Common myeloid progenitor, CD34-positive (primary cell): ENCODE results near the gene SCMH1.

ENCODE experiments used
- CTCF ChIA-PET: fragments of 350-600 bp; sonication (Branson Sonifier 250); formaldehyde crosslinking; loops from one replicate; lab custom pipeline; 2021; ENCODE audit warnings: antibody characterized with exemption; lab: Charles Lee
- POLR2A ChIA-PET: fragments of 350-600 bp; sonication (Branson Sonifier 250); formaldehyde crosslinking; loops from one replicate; lab custom pipeline; 2021; ENCODE audit warnings: antibody characterized with exemption; lab: Charles Lee
- DNase-seq, 3 donors: peaks; one replicate each; pipeline versions ENCODE4 v3.0.0 to v3.0.0-alpha.2; 2013
- H3K27ac ChIP-seq, 2 experiments: 1 replicate in 1 of 2; 2 replicates in 1 of 2; pipeline ENCODE4 v1.7.0; 2013; ENCODE audit warnings: inconsistent platforms in 2 of 2, low read length in 2 of 2, mild to moderate bottlenecking in 2 of 2, low read depth in 1 of 2, moderate library complexity in 1 of 2; ENCODE audit not compliant: severe bottlenecking in 2 of 2, insufficient read depth in 1 of 2, poor library complexity in 1 of 2
- H3K27me3 ChIP-seq, 5 experiments: replicated peaks in 2 of 5; 1 replicate in 3 of 5; 2 replicates in 2 of 5; pipeline versions ENCODE4 v1.6.1 to v1.7.0; 2013; ENCODE audit warnings: low read length in 4 of 5, mild to moderate bottlenecking in 2 of 5, moderate library complexity in 2 of 5, inconsistent platforms in 1 of 5; ENCODE audit not compliant: insufficient read depth in 5 of 5, control insufficient read depth in 4 of 5
- H3K36me3 ChIP-seq, 4 experiments: 1 replicate in 2 of 4; 2 replicates in 2 of 4; pipeline versions ENCODE4 v1.6.1 to v1.7.0; 2013; ENCODE audit warnings: low read length in 3 of 4, control low read depth in 1 of 4, mild to moderate bottlenecking in 1 of 4; ENCODE audit not compliant: control insufficient read depth in 4 of 4, insufficient read depth in 4 of 4
- H3K4me1 ChIP-seq, 4 experiments: 1 replicate in 3 of 4; 2 replicates in 1 of 4; pipeline versions ENCODE4 v1.6.1 to v1.7.1; 2013; ENCODE audit warnings: low read length in 3 of 4, mild to moderate bottlenecking in 3 of 4, control low read depth in 1 of 4, inconsistent platforms in 1 of 4, moderate library complexity in 1 of 4; ENCODE audit not compliant: control insufficient read depth in 4 of 4, insufficient read depth in 4 of 4; ENCODE audit errors: control extremely low read depth in 1 of 4
- H3K4me3 ChIP-seq, 7 experiments: 1 replicate in 4 of 7; 2 replicates in 3 of 7; pipeline versions ENCODE4 v1.5.1 to v1.7.0; 2013; ENCODE audit warnings: mild to moderate bottlenecking in 7 of 7, low read length in 6 of 7, moderate library complexity in 6 of 7, inconsistent platforms in 2 of 7, low read depth in 2 of 7, control low read depth in 1 of 7; ENCODE audit not compliant: insufficient read depth in 4 of 7, control insufficient read depth in 1 of 7; ENCODE audit errors: extremely low read depth in 1 of 7
- H3K9me3 ChIP-seq, 5 experiments: 1 replicate in 4 of 5; 2 replicates in 1 of 5; pipeline versions ENCODE4 v1.6.1 to v1.7.1; 2013; ENCODE audit warnings: low read length in 4 of 5, mild to moderate bottlenecking in 2 of 5, inconsistent platforms in 1 of 5, low read depth in 1 of 5, moderate library complexity in 1 of 5; ENCODE audit not compliant: control insufficient read depth in 4 of 5, insufficient read depth in 2 of 5; ENCODE audit errors: control extremely low read depth in 1 of 5
- WGBS: methylation state at CpG from one replicate; pipeline ENCODE4 v1.1.5; 2013; ENCODE audit not compliant: insufficient coverage; 5-methylcytosine and 5-hydroxymethylcytosine counted together

Gene SCMH1

DNA sequence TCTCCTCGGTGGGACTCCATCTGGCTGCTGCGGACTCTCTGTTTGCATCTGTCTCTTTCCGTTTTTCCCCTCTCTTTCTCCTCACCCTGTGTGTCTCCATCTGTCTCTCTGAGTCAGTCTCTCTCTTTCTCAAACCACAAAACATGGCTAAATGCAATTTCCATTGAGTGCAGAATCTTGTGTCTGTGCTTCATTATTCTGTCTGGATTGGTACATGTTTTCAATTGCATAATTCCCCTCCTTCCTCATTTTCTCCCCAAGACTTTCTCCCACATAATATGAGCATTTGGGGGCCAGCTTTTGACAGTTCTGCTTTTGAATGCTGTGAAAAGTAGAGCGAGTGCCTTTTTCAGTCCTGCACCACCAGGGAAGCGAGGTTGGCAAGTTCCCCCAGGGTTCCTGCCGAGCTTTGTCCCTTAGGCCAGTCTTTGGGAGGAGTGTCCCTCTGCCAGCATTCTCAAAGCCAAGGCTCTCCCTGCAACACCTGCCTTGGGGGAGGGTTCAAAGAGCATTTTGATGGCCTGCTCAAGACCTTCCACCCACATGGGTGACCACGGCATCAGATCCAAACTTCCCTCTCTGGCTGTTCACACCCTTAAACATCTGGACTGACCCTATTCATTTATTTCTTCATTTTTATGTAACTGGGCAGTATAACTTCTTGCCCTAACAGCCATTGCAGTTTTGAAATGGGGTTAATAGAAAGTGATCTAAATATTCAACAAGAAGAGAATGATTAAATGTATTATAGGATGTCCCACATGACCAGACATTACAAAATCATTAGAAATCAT is 32.8 kb upstream of the SCMH1 start:
- no peak overlapping the region for H3K4me3 ChIP-seq
- H3K4me1 ChIP-seq, result peaks cover 0 to 30% (median 7%) of the 10 kb centered on the region in 4 experiments
- H3K27me3 ChIP-seq, result no peaks in the 10 kb centered on the region
- H3K9me3 ChIP-seq, result no peaks in the 10 kb centered on the region
- H3K27ac ChIP-seq, result no peak overlapping the region
- ChIA-PET CTCF (interaction anchor here (1.0 to 2.8 kb wide), 2 partner anchors 10 to 33 kb away, joined by 3 to 8 read pairs; partner anchors contain the start of gene SCMH1), POLR2A (interaction anchor here (0.5 kb wide), 1 partner anchor 884 kb away, joined by 3 read pairs; no protein-coding TSS in a partner anchor)
- peak in 2 of 3 donors; percentile 60 to 62 for DNase-seq
- H3K36me3 ChIP-seq, result no peaks in the 10 kb centered on the region
- WGBS, result 74% methylated on average over 6 of the region's 7 CpGs

DNA sequence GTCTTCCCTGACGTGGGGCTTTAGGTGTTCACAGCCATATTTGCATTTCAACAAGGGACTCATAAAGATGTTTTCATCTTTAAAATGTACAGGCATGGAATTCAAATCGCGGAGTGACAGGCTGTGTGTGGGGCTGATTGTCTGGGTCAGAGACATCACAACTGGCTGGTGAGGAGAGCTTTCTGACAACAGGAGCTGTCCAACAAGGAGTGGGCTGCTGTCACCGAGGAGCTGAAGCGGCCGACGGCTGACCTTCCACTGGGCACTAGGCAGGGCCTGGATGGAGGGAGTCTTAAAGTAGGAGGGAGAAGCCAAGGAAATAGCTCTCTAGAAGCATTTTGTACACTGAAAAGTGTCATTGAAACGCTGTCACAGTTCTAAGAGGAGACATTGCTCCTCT is 30.5 kb upstream of the SCMH1 start:
- Histone ChIP-seq H3K36me3 (no peaks in the 10 kb centered on the region), H3K4me1 (peaks cover 0 to 23% (median 6%) of the 10 kb centered on the region in 4 experiments), H3K9me3 (no peaks in the 10 kb centered on the region), H3K27me3 (peaks cover 0 to 4% (median 0%) of the 10 kb centered on the region in 5 experiments), H3K4me3 (no peak overlapping the region), H3K27ac (no peak overlapping the region)
- POLR2A ChIA-PET, result no interaction called here
- DNase-seq, result no peak
- CTCF ChIA-PET, result interaction anchor here (0.6 to 1.6 kb wide), 4 partner anchors 10 to 238 kb away, joined by 3 to 4 read pairs (median 3); no protein-coding TSS in a partner anchor
- 99% methylated on average over 6 of the region's 8 CpGs for WGBS

DNA sequence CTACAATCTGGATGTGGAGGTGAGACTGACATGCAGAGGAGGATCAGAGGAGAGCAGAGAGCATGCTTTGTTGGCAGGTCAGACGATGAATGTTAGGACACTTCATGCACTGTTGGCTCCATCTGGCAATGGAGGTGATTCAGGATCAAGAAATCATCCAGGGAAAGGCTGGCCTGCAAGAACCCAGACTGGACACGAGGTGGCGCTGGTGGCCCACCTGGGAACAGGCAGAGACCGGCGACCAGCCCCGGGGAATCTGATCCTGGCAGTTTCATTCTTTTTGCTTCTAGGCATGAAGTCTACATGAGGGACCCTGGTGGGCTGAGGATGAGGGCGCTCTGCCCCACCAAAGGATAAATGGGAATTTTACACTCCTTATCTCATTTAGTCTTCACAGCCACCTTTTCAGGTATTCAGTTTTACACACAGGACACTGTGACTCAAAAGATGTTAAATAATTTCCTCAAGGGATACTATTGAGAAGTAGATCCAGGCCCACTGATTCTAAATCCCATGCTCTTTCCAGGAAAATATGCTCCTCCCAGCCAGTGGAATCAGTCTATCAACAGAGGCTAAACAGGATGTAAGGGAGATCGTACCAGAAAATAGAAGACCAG is 26.2 kb upstream of the SCMH1 start:
- peak; percentile 62 to 73 (median 65) for DNase-seq
- ChIA-PET POLR2A (no interaction called here), CTCF (interaction anchor here (1.0 to 2.2 kb wide), 2 partner anchors 14 to 165 kb away, joined by 3 to 9 read pairs; no protein-coding TSS in a partner anchor)
- no peaks in the 10 kb centered on the region for H3K36me3 ChIP-seq
- H3K4me1 ChIP-seq, result peaks cover 0 to 2% (median 0%) of the 10 kb centered on the region in 4 experiments
- no peak overlapping the region for H3K27ac ChIP-seq
- H3K4me3 ChIP-seq, result peak overlapping the region in 1 of 7 experiments; percentile 23
- 16% methylated on average over 7 of the region's 8 CpGs for whole genome bisulfite sequencing
- H3K9me3 ChIP-seq, result no peaks in the 10 kb centered on the region
- H3K27me3 ChIP-seq, result peaks cover 0 to 4% (median 0%) of the 10 kb centered on the region in 5 experiments

DNA sequence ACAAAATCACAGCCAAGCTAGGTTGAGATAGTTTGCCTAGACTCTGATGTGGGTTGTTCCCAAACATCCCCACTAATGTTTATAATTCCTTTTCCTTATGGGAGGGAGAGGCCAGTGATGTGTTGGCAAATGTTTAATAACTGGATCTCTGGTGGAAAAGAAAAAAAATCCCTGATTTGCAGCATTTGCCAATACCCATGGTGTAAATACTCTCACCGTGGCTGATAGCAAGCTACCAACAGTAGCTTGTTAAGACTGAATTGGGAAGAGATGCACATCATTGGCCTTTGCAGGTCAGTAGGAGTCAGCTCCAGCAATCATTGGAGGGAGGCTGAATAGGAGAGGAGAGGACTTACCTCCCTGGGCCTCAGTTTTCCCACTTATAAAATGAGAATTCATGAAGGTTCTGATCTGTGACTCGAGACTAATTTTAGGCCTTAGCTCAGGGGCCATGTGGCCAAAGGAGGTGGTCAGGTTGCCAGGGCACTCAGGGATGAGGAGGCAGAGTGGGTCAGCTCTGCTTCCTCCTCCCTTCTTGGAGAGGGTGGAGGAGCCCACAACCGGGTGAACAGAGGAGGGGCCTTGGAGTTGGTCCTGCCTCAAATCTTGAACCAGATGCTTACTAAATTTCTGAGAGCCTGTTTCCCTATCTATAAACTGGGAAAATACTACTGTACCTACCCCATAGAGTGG is 20.0 kb upstream of the SCMH1 start:
- CTCF ChIA-PET, result interaction anchor here (0.6 to 1.4 kb wide), 3 partner anchors 11 to 488 kb away, joined by 3 to 4 read pairs (median 4); no protein-coding TSS in a partner anchor
- POLR2A ChIA-PET, result no interaction called here
- Histone ChIP-seq H3K27ac (no peak overlapping the region), H3K4me1 (no peaks in the 10 kb centered on the region), H3K9me3 (peaks cover 0 to 2% (median 0%) of the 10 kb centered on the region in 5 experiments), H3K36me3 (no peaks in the 10 kb centered on the region), H3K27me3 (no peaks in the 10 kb centered on the region), H3K4me3 (no peak overlapping the region)
- WGBS, result 100% methylated on average over 1 of the region's 3 CpGs
- DNase-seq, result no peak

DNA sequence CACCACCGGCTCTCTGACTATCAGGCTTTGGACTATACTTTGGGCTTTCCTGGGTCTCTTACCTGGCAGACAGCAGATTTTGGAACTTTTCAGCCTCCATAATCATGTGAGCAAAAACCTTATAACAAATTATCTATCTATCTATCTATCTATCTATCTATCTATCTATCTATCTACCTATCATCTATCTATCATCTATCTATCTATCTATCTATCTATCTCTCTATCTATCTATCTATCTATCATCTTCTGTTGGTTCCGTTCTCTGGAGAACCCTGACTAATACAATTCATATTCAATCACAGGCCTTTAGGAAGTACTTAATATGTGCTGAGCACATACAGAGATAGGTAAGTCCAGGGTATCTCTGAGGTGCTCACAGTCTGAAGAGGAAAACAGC is 18.7 kb upstream of the SCMH1 start:
- H3K4me3 ChIP-seq, result no peak overlapping the region
- peaks cover 0 to 2% (median 0%) of the 10 kb centered on the region in 5 experiments for H3K9me3 ChIP-seq
- H3K4me1 ChIP-seq, result no peaks in the 10 kb centered on the region
- H3K36me3 ChIP-seq, result no peaks in the 10 kb centered on the region
- no peak overlapping the region for H3K27ac ChIP-seq
- POLR2A ChIA-PET, result no interaction called here
- CTCF ChIA-PET, result interaction anchor here (1.4 kb wide), 1 partner anchor 157 kb away, joined by 3 read pairs; no protein-coding TSS in a partner anchor
- WGBS, result 92% methylated on average over 1 of the region's 2 CpGs
- no peak for DNase-seq
- no peaks in the 10 kb centered on the region for H3K27me3 ChIP-seq

DNA sequence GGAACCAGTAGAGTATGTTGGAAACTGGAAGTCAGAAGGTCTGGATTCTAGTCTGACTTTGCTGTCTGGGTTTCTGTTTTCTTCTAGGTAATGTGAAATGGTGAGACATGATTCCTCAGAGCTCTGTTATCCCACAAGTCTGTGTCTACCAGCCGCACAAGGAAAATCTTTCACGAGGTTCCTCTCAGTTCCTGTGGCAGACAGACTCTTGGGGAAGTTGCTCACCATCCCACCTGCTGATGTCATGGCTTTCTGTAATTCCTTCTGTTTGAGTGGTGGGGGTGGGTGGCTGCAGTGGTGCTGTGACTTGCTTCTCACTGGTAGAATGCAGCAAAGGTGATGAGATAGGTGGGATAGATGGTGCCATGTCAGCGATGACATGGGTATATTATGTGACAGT is 17.1 kb upstream of the SCMH1 start:
- 100% methylated on average over 1 of the region's 3 CpGs for WGBS
- ChIA-PET CTCF (interaction anchor here (0.6 kb wide), 1 partner anchor 43 kb away, joined by 3 read pairs; no protein-coding TSS in a partner anchor), POLR2A (no interaction called here)
- DNase-seq, result no peak
- Histone ChIP-seq H3K9me3 (peaks cover 0 to 8% (median 0%) of the 10 kb centered on the region in 5 experiments), H3K27ac (no peak overlapping the region), H3K4me1 (no peaks in the 10 kb centered on the region), H3K27me3 (no peaks in the 10 kb centered on the region), H3K36me3 (no peaks in the 10 kb centered on the region), H3K4me3 (no peak overlapping the region)
